T-helper 1 cell treated with Interleukin-12 subunit alpha and Interleukin-12 subunit beta and Interleukin-4 antibody, amounts not matched to agents 30 μg/mL and 1 μg/mL, for 36 hours (primary cell): ENCODE results near the gene RPS21.

Source experiments
- H3K27ac Mint-ChIP-seq: one replicate; pipeline ENCODE4 v1.8.0; 2021; ENCODE audit warnings: mild to moderate bottlenecking, mixed read lengths
- H3K27me3 Mint-ChIP-seq: one replicate; pipeline ENCODE4 v1.8.0; 2021; ENCODE audit warnings: low read depth, mixed read lengths
- H3K36me3 Mint-ChIP-seq: one replicate; pipeline ENCODE4 v1.8.0; 2021; ENCODE audit warnings: low read depth, mixed read lengths
- H3K4me1 Mint-ChIP-seq: one replicate; pipeline ENCODE4 v1.8.0; 2021; ENCODE audit warnings: low read depth, mixed read lengths
- H3K4me3 Mint-ChIP-seq: one replicate; pipeline ENCODE4 v1.8.0; 2021; ENCODE audit warnings: mild to moderate bottlenecking, moderate library complexity, mixed read lengths
- H3K9me3 Mint-ChIP-seq: one replicate; pipeline ENCODE4 v1.8.0; 2021; ENCODE audit warnings: mixed read lengths

RPS21 gene

DNA sequence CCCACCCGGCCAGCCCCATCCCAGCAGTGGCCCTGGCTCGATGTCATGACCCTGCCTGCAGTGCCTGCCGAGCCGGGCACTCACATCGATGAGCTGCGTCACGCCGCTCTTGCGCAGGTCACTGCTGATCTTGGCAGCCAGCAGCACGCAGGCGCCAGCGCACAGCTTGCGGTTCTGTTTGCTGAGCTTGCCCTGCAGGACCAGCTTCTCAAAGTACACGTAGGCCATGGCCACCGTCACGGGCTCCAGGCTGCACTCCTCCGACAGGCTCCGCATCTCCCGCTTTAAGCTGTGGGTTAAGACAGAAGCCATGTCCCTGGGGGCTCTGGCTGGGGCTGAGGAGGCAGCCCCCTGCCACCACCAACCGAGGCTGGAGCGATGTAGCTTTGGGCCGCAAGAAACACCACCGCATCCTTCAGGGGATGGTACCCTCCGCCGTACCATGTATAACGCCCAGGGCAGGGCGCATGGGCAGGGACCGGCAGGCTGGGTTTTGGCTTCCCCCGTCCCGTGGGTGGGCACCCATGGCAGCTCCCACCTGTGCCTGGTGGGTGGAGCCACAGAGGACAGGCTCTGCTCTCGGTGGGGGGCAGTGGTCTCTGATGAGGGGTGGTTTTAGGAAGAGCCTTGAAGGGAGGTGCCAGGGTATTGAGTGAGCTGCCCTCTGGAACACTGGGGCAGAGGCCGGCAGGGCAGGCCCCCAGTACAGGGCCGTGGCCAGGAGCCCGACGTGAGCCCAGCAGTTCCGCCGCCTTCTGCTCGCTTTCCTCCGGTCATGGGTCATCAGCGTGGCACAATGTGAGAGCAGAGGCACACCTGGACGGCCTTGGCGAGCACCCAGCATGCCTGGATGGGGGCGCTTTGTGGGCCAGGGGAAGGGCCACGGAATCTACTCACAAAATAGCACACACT, 4.5 kb downstream of the RPS21 start:
- H3K4me3 Mint-ChIP-seq = no peak overlapping the region
- no peaks in the 10 kb centered on the region for H3K9me3 Mint-ChIP-seq
- peaks cover 17% of the 10 kb centered on the region for H3K4me1 Mint-ChIP-seq
- no peak overlapping the region for H3K27ac Mint-ChIP-seq
- no peaks in the 10 kb centered on the region for H3K27me3 Mint-ChIP-seq
- peaks cover 21% of the 10 kb centered on the region for H3K36me3 Mint-ChIP-seq

DNA sequence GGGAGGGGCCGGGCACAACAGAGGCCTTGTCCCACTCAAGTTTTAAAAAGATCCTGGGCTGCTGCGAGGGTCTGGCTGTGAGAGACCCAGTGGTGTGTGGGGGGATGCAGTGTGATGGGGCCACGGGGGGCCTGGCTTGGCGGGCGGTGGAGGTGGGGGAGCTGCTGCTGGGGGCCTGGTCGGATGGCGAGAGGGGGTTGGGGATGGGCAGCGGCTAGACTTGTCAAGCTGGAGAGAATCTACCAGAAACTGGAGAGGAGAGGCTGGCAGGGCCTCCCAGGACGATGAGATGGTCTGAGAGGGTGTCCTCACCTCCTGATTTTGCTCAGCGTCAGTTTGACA, 5.1 kb downstream of the RPS21 start:
- H3K4me1 Mint-ChIP-seq = peaks cover 17% of the 10 kb centered on the region
- no peaks in the 10 kb centered on the region for H3K9me3 Mint-ChIP-seq
- no peaks in the 10 kb centered on the region for H3K27me3 Mint-ChIP-seq
- H3K36me3 Mint-ChIP-seq = peaks cover 21% of the 10 kb centered on the region
- no peak overlapping the region for H3K27ac Mint-ChIP-seq
- H3K4me3 Mint-ChIP-seq = no peak overlapping the region

DNA sequence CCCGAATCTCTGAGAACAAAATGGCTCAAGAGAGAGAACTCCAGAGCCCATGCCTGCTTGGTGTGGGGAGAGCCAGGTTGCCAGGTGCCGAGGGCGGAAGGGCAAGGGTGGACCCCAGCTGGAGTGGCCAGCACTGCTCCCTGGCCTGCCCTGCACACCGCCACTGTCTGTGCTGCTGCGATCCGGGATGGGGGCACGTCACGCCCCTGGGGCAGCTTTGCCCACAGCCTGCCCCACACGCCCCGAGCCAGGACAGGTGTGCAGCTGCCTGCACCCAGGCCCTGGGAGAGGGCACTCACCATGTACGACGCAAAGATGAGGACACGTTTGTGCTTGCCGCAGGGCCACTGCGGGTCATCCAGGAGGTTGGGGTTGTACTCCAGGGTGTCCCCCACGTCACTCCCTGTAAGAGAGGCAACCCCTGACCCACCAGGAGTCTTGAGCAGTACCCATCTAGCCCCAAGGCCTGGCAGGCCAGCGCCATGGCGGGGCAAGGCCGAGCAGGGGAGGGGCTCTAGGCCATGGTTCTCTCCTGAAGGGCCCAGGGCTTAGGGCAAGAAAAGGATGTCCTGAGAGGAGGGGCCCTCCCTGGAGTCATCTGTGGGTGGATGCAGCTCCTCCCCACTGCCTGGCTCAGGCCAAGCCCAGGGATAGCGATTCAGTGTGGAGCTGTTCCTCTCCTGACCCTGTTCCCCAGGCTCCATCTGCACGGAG, 5.9 kb downstream of the RPS21 start:
- peaks cover 2% of the 10 kb centered on the region for H3K9me3 Mint-ChIP-seq
- H3K4me3 Mint-ChIP-seq = no peak overlapping the region
- peaks cover 21% of the 10 kb centered on the region for H3K36me3 Mint-ChIP-seq
- H3K27me3 Mint-ChIP-seq = no peaks in the 10 kb centered on the region
- no peak overlapping the region for H3K27ac Mint-ChIP-seq
- peaks cover 16% of the 10 kb centered on the region for H3K4me1 Mint-ChIP-seq

DNA sequence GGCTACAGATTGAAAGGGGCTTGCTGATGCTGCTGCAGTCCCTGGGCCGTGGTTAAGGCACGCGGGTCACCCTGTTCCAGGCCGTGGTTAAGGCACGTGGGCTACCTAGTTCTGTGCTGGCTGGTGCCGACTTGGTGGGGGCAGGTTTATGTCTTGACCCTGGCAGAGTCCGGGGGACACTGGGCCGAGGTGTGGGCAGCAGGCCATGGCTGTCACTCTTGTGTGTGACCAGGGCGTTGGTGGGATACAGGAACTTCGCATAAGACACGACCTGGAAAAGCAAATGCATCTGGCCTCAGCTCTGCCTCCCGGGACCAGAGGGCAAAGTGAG, 6.4 kb downstream of the RPS21 start:
- Mint-ChIP-seq H3K9me3 (peaks cover 6% of the 10 kb centered on the region), H3K27me3 (no peaks in the 10 kb centered on the region), H3K4me3 (no peak overlapping the region), H3K36me3 (peaks cover 20% of the 10 kb centered on the region), H3K27ac (no peak overlapping the region), H3K4me1 (peaks cover 11% of the 10 kb centered on the region)

DNA sequence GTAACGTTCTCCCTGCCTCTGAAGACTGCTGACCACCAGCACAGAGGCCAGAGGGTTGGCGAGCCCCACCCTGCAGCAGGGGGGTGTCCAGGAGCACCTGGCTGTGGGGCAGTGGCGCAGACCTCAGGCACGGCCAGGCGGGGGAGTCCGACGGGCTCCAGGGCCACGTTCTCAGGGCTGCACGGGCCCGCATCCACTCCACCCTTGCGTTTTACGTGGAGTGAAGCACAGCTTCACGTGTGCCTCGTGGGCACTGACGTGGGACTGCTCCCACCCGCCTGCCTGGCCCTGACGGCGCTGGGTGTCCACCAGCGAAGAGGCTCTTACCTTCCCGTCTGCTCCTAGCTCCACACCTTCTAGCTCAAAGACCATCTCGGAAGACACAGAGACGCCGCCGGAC, 6.9 kb downstream of the RPS21 start:
- Mint-ChIP-seq H3K27ac (no peak overlapping the region), H3K27me3 (no peaks in the 10 kb centered on the region), H3K9me3 (peaks cover 6% of the 10 kb centered on the region)

DNA sequence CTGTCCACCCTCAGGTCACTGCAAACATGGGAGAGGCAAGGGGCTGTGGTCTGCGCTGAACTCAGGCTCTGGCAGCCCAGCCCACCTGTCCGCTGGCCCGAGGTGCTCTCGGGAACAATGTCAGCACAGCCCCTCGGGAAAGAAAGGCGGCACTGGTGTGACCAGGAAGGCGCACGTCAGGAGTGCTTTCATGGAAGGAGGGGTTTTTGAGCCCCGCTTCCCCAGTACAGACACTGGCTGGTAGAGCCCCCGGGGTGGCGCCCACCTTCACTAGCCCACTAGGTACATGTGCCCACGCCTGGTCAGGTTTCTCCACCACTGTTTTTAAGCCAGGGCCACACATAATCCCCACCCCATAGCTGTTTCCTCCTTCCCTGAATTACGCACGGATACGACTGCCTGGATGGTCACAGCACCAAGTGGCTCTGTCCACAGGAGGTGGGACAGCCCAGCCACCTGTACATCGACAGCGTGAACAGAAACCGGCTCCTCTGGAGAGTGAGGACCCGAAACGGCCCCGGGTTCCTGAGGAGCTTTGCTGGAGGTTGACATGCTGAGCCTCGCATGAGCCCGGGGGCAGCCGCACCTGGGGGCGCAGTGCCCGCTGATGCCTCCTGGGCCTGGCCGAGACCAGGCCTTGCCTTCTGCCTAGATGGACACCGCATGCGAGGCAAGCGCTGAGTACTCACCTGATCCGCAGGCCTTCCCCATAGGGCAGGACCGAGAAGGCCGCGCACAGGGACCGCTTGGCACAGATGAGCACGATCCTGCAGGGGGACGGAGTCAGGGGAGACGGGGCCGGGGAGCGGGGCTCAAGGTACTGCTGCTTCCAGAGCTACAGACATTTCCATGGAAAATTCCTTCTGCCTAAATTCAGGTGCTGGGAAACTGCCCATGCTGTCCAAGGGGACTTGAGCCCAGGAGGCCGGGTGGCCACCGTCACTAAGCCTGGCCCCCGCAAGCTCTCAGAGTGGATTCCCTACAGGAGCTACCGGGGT, 7.6 kb downstream of the RPS21 start:
- Mint-ChIP-seq H3K9me3 (peaks cover 6% of the 10 kb centered on the region), H3K4me3 (no peak overlapping the region), H3K27me3 (no peaks in the 10 kb centered on the region), H3K27ac (no peak overlapping the region), H3K4me1 (no peaks in the 10 kb centered on the region), H3K36me3 (peaks cover 8% of the 10 kb centered on the region)

More for the DNA sequence above, 6.9 kb downstream of the RPS21 start:
- Mint-ChIP-seq H3K36me3 (peaks cover 15% of the 10 kb centered on the region), H3K4me1 (peaks cover 6% of the 10 kb centered on the region), H3K4me3 (no peak overlapping the region)

DNA sequence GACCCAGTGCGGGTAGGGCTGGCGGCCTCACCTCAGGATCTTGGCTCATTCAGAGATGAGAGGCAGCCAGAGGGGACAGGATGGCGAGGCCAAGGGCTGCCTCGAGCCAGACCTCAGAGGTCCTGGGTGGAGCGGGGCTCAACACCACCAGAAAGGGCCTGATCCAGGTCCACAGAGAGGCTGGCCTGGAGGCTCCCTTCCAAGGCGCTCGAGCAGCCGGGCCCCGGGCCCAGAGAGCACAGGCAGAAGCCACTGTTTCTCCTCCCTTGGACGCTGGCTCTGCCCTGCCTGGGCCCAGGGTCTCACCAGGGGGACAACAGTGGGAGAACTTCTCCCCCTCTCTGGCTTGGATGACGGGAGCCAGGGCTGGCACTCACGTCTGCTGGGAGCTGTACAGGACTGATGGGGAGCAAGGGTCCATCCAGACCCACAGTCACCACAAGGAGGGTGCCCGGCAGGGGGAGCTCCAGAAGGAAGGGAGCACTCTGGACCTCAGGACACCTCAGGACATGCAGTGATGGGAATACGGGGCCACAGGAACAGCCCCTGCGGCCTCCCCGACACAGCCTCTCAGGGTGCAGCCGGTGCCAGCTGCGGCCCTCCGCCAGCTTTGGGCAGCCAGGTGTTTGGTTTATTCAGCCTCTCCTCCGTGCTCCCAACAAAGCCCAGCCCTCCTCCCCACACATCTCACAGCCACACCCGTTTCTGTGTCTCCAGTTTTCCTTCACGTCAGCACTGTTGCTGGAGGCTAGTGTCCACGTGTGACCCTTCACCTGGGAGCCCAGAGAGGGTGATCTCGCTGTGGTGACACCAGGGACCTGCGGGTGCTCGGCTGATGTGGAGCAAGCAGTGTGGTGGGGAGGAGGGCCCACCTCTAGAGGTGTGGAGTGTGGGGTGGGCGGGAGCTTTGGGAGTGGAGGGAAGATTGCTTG, 8.7 kb downstream of the RPS21 start:
- Mint-ChIP-seq H3K4me1 (no peaks in the 10 kb centered on the region), H3K27me3 (no peaks in the 10 kb centered on the region), H3K27ac (no peak overlapping the region), H3K9me3 (peaks cover 6% of the 10 kb centered on the region), H3K36me3 (peaks cover 10% of the 10 kb centered on the region), H3K4me3 (no peak overlapping the region)

DNA sequence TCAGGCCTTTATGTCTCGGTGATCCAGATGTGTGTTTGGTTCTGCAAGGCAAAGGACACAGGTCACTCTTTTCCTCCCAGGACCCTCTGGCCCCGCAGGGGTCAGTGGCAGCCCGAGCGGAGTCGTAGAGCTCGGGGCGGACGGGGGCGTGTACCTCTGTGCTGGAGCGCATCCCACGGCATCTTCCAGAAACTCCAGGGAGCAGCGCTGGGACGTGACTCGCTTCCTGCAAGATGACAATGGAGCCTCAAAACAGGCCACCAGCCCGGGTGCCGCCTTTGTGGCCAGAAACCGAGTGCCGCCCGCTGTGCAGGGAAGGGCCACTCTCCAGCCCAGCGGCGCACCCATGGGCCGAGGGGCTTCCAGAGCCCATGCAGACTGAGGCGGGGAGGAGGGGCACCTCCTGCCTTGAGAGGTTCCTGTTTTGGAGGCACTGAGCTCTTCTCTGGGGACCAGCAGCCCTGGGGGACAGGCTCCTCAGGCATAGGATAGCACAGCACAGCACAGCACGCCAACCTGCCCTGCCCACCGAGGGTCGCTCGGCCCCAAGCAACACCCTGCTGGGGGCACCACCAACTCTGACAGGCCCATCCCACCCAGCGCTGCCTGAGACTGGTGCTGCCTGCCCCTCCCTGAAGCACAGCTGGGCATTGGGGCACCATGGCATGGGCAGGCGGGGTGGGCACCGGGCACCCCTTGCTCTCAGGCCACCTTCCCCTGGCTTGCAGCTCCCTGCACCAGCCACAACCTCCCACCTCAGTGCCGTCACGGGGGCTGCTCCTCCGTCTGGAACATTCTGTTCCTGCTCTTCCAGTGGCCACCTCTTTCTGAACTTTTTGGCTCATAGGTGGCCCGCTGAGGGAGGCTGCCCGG, 9.7 kb downstream of the RPS21 start:
- Mint-ChIP-seq H3K4me1 (no peaks in the 10 kb centered on the region), H3K9me3 (peaks cover 6% of the 10 kb centered on the region), H3K36me3 (peaks cover 14% of the 10 kb centered on the region), H3K4me3 (no peak overlapping the region), H3K27ac (no peak overlapping the region), H3K27me3 (no peaks in the 10 kb centered on the region)

DNA sequence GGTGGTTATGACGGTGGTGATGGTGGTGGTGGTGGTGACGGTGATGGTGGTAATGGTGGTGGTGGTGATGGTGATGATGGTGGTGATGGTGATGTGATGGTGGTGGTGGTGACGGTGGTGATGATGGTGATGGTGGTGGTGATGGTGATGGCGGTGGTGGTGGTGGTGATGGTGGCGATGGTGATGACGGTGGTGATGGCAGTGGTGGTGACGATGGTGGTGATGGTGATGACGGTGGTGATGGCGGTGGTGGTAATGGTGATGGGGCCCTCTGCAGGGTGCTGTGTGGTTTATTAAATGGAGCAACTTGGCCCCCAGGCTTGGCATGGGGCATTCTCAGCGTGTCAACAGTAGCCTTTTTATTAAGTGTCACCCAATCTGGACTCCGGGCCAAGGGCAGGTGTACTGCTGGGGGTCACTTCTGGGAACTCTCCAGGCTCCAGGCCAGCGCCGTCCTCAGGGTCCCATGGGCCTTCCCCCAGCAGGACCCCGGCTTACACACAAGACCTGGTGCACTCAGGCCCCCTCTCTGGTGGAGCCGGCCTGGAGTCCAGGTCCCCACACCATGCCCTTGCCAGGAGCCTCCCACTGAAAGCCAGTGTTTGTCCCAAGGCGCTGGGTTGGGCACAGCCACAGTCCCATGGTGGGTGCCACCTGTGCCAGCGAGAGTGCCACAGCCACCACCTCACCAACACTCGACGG, 11.4 kb downstream of the RPS21 start:
- peaks cover 14% of the 10 kb centered on the region for H3K36me3 Mint-ChIP-seq
- no peak overlapping the region for H3K27ac Mint-ChIP-seq
- peaks cover 6% of the 10 kb centered on the region for H3K9me3 Mint-ChIP-seq
- no peak overlapping the region for H3K4me3 Mint-ChIP-seq
- no peaks in the 10 kb centered on the region for H3K27me3 Mint-ChIP-seq
- peaks cover 1% of the 10 kb centered on the region for H3K4me1 Mint-ChIP-seq

DNA sequence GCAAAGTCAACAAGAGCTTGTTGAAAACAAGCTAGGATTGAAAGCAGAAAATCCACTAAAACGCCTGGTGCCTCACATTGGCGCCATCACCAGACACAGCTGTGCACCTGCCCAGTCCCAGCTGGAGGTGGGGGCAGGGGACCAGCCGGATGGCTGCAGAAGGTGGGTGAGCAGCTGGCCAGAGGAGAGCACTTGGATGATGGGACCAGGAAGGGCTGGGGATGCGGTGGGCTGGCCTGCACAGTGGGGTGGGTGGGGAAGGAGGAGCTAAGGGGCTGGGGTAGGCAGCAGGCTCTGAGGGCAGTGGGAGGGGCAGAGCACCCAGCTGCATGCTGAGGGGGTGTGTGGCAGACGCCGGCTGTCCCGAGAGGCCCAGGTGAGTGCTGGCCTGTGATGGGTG, 13.1 kb downstream of the RPS21 start:
- Mint-ChIP-seq H3K4me3 (no peak overlapping the region), H3K27ac (no peak overlapping the region), H3K9me3 (peaks cover 6% of the 10 kb centered on the region), H3K4me1 (peaks cover 5% of the 10 kb centered on the region), H3K27me3 (no peaks in the 10 kb centered on the region), H3K36me3 (peaks cover 13% of the 10 kb centered on the region)

DNA sequence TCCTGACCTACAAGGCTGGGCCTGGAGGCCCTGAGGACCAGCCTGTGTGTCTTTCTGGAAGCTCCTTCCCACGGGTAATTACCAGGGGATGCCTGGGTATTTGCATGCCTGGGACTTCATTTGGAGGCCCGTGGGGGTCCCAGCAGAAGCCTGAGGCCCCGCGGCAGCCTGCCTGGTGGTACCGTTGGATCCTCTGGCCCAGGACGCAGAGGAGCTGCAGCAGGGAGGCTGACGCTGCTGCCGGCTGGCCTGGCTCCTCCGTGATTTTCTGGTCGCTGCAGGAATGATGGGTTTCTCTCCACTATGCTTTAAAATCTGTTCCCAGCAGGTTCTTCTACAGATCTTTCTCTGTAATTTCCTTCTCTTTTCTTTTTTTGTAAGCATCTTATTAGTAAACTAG, 13.6 kb downstream of the RPS21 start:
- Mint-ChIP-seq H3K27me3 (no peaks in the 10 kb centered on the region), H3K9me3 (peaks cover 6% of the 10 kb centered on the region), H3K4me3 (no peak overlapping the region), H3K27ac (no peak overlapping the region), H3K4me1 (peaks cover 9% of the 10 kb centered on the region), H3K36me3 (peaks cover 13% of the 10 kb centered on the region)

DNA sequence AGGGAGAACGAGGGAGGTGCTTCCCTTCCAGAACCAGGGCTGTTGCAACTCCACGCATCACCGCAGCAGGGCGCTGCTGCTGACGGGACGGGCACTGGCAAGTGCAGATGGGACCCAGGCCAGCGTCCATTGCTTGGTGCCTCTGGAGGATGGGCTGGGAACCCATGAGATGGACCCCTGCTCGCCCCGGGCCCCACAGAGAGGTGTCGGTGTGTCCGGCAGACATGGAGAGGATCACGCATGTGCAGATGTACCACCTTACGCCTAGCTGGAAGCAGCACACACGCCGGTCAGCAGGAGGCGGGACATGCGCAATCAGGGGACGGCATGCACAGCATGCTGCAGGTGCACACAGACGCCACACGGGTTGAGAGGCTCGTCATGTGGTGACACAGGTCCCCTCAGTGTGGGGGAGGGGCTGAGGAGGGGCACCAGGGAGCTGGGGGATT, 14.5 kb downstream of the RPS21 start:
- Mint-ChIP-seq H3K4me1 (peaks cover 13% of the 10 kb centered on the region), H3K27ac (no peak overlapping the region), H3K9me3 (peaks cover 6% of the 10 kb centered on the region), H3K27me3 (no peaks in the 10 kb centered on the region), H3K4me3 (no peak overlapping the region), H3K36me3 (peaks cover 13% of the 10 kb centered on the region)
